Vagina (tissue), 2 donors: ENCODE results near the gene SPOCK3.

Experiments
- POLR2A ChIP-seq, 2 donors: fragments of 450-650 bp; IDR thresholded peaks; one replicate each; pipeline ENCODE4 v1.6.1; 2017; ENCODE audit warnings: antibody characterized with exemption in 2 of 2, mild to moderate bottlenecking in 2 of 2, moderate library complexity in 2 of 2
- POLR2AphosphoS5 ChIP-seq, 2 donors: sonication (generic); formaldehyde crosslinking; IDR thresholded peaks; one replicate each; pipeline ENCODE4 v1.9.0; 2017; ENCODE audit warnings: antibody characterized with exemption in 2 of 2, mild to moderate bottlenecking in 2 of 2, low read depth in 1 of 2; ENCODE audit not compliant: insufficient read depth in 1 of 2
- TF ChIP-seq, protein P1 (sequence below), 3 experiments: fragments of 450-650 bp in 2 of 3; fragments of 200-600 bp in 1 of 3; sonication (generic) in 1 of 3; IDR thresholded peaks; one replicate each; pipeline ENCODE4 v1.5.1; 2017 to 2019; ENCODE audit warnings: antibody characterized with exemption in 3 of 3, mild to moderate bottlenecking in 2 of 3, moderate library complexity in 2 of 3

DNA sequence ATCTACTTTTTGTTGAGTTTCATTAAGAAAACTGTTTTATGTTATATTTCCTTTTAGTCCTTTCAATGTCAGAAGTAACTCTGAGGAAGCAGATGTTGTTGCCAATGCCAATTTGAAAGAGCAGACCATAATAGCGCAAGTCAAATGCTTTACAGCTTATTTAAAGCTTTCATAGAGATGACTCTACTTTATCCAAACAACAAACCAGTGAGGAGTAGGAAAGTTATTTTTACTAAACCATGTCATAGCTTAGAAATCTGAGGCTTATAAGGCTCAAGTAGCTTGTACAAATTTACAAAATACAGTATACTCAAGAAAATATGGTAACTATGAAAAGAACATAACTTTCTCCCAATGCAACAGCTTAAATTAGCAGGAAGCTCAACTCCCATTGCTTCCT is 40.1 kb upstream of the SPOCK3 start:
- TF ChIP-seq, protein P1, sequence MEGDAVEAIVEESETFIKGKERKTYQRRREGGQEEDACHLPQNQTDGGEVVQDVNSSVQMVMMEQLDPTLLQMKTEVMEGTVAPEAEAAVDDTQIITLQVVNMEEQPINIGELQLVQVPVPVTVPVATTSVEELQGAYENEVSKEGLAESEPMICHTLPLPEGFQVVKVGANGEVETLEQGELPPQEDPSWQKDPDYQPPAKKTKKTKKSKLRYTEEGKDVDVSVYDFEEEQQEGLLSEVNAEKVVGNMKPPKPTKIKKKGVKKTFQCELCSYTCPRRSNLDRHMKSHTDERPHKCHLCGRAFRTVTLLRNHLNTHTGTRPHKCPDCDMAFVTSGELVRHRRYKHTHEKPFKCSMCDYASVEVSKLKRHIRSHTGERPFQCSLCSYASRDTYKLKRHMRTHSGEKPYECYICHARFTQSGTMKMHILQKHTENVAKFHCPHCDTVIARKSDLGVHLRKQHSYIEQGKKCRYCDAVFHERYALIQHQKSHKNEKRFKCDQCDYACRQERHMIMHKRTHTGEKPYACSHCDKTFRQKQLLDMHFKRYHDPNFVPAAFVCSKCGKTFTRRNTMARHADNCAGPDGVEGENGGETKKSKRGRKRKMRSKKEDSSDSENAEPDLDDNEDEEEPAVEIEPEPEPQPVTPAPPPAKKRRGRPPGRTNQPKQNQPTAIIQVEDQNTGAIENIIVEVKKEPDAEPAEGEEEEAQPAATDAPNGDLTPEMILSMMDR (IDR thresholded peaks at IDR 0.05): no peak
- no peak for TF ChIP-seq POLR2A (IDR thresholded peaks at IDR 0.05)
- no peak for TF ChIP-seq POLR2AphosphoS5 (IDR thresholded peaks at IDR 0.05; ENCODE audit: insufficient read depth in 1 of 2, low read depth in 1 of 2)
